Effector memory CD4-positive, alpha-beta T cell (primary cell): Measurements from ENCODE around the gene TMEM150B.

ENCODE experiments used
- DNase-seq, 3 donors: peaks; one replicate each; pipeline ENCODE4 v3.0.0-alpha.2; 2020
- H3K27ac ChIP-seq: 2 replicates; pipeline ENCODE4 v1.7.0; 2013; ENCODE audit warnings: mild to moderate bottlenecking, low read length, moderate library complexity; ENCODE audit not compliant: insufficient read depth, poor library complexity, severe bottlenecking
- H3K27me3 ChIP-seq: replicated peaks from 2 replicates; pipeline ENCODE4 v1.7.0; 2013; ENCODE audit warnings: mild to moderate bottlenecking, low read length; ENCODE audit not compliant: insufficient read depth, control insufficient read depth, poor library complexity, severe bottlenecking
- H3K36me3 ChIP-seq: 2 replicates; pipeline ENCODE4 v1.7.0; 2013; ENCODE audit warnings: mild to moderate bottlenecking, low read length, moderate library complexity; ENCODE audit not compliant: control insufficient read depth, insufficient read depth
- H3K4me1 ChIP-seq: 2 replicates; pipeline ENCODE4 v1.7.0; 2013; ENCODE audit warnings: low read length, mild to moderate bottlenecking; ENCODE audit not compliant: control insufficient read depth, insufficient read depth, poor library complexity, severe bottlenecking
- H3K4me3 ChIP-seq: 2 replicates; pipeline ENCODE4 v1.7.0; 2013; ENCODE audit warnings: low read length, low read depth, mild to moderate bottlenecking; ENCODE audit not compliant: insufficient read depth, poor library complexity, severe bottlenecking
- H3K9me3 ChIP-seq: 2 replicates; pipeline ENCODE4 v1.7.0; 2013; ENCODE audit warnings: mild to moderate bottlenecking, low read length, moderate library complexity; ENCODE audit not compliant: control insufficient read depth

TMEM150B gene

GRCh38 chr19:55266404-55266803, 58.7 kb downstream of the TMEM150B start:
- H3K27ac ChIP-seq = no peak overlapping the region
- no peak for DNase-seq
- H3K9me3 ChIP-seq = no peaks in the 10 kb centered on the region
- H3K36me3 ChIP-seq = no peaks in the 10 kb centered on the region
- H3K4me3 ChIP-seq = no peak overlapping the region
- no peaks in the 10 kb centered on the region for H3K4me1 ChIP-seq
- no peaks in the 10 kb centered on the region for H3K27me3 ChIP-seq

- Histone ChIP-seq H3K9me3 (no peaks in the 10 kb centered on the region), H3K4me1 (no peaks in the 10 kb centered on the region), H3K27ac (no peak overlapping the region), H3K36me3 (no peaks in the 10 kb centered on the region), H3K27me3 (no peaks in the 10 kb centered on the region), H3K4me3 (no peak overlapping the region)
- DNase-seq = no peak
These were observed 59.3 kb downstream of the TMEM150B start for GRCh38 chr19:55265723-55266386.

GRCh38 chr19:55265173-55265572, 60.0 kb downstream of the TMEM150B start:
- no peaks in the 10 kb centered on the region for H3K36me3 ChIP-seq
- H3K4me1 ChIP-seq = no peaks in the 10 kb centered on the region
- no peak overlapping the region for H3K27ac ChIP-seq
- H3K4me3 ChIP-seq = no peak overlapping the region
- no peaks in the 10 kb centered on the region for H3K27me3 ChIP-seq
- no peak for DNase-seq
- H3K9me3 ChIP-seq = no peaks in the 10 kb centered on the region

- H3K4me1 ChIP-seq = peaks cover 5% of the 10 kb centered on the region
- no peak overlapping the region for H3K4me3 ChIP-seq
- H3K27me3 ChIP-seq = no peaks in the 10 kb centered on the region
- no peak for DNase-seq
- no peak overlapping the region for H3K27ac ChIP-seq
- H3K36me3 ChIP-seq = no peaks in the 10 kb centered on the region
- no peaks in the 10 kb centered on the region for H3K9me3 ChIP-seq
These were observed 60.6 kb downstream of the TMEM150B start for GRCh38 chr19:55264531-55264930.
